Neural cell (in vitro differentiated cells): Measurements from ENCODE around the gene CD164L2.

Experiments
- EP300 ChIP-seq: fragments of 450-650 bp; conservative IDR thresholded peaks from 2 replicates; pipeline ENCODE4 v1.6.1; 2014; ENCODE audit warnings: antibody characterized with exemption, mild to moderate bottlenecking, moderate library complexity; ENCODE audit not compliant: poor library complexity, severe bottlenecking
- POLR2AphosphoS5 ChIP-seq: IDR thresholded peaks from 2 replicates; pipeline ENCODE4 v1.6.1; 2012

DNA sequence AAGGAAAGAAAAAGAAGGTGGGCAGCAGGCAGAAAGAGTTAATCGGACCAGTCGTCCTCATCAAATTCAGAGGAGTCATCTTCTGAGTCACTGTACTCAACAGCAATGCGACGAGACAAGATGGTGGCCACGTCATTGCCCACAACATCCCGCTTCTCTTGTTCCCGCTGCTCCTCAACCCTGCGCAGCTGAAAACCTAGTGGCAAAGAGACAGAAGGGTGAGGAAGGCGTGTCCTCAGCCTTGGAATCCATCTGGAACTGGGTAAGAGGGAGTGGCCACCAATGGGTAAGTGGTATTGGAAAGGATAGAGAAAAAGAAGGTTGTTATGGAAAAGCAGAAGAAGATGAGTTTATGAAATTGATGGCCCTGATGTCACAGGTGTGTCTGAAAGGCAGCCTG lies 25.0 kb upstream of the CD164L2 start:
- TF ChIP-seq EP300: no peak
- no peak for TF ChIP-seq POLR2AphosphoS5
